NCI-H524 treated with DMSO at 0.1 percent for 48 hours (cell line): Measurements from ENCODE around the gene GPR146.

Experiments used
- DNase-seq: peaks from one replicate; lab custom pipeline; 2025; lab: John Stamatoyannopoulos, UW

The GPR146 gene

GRCh38 chr7:1076184-1077072 lies 32.1 kb downstream of the GPR146 start:
- no peak for DNase-seq

- no peak for DNase-seq
Observed at GRCh38 chr7:1078519-1078918, 34.2 kb downstream of the GPR146 start.

GRCh38 chr7:1078985-1079384 lies 34.6 kb downstream of the GPR146 start:
- DNase-seq: no peak

GRCh38 chr7:1079546-1079945 lies 35.2 kb downstream of the GPR146 start:
- DNase-seq: no peak

GRCh38 chr7:1080252-1080920 lies 36.0 kb downstream of the GPR146 start:
- no peak for DNase-seq

GRCh38 chr7:1080921-1081255 lies 36.5 kb downstream of the GPR146 start:
- DNase-seq: no peak

- DNase-seq: no peak
Observed at GRCh38 chr7:1081336-1081735, 37.0 kb downstream of the GPR146 start.

GRCh38 chr7:1081931-1082401 lies 37.6 kb downstream of the GPR146 start:
- DNase-seq: no peak

- DNase-seq: no peak
Observed at GRCh38 chr7:1083729-1084657, 39.6 kb downstream of the GPR146 start.

- DNase-seq: no peak
Observed at GRCh38 chr7:1085266-1085665, 40.9 kb downstream of the GPR146 start.

GRCh38 chr7:1085910-1086421 lies 41.6 kb downstream of the GPR146 start:
- DNase-seq: no peak

- DNase-seq: no peak
Observed at GRCh38 chr7:1086588-1087464, 42.5 kb downstream of the GPR146 start.

GRCh38 chr7:1087465-1087814 lies 43.1 kb downstream of the GPR146 start:
- DNase-seq: no peak

- DNase-seq: no peak
Observed at GRCh38 chr7:1087952-1088920, 43.9 kb downstream of the GPR146 start, which contains the start of gene GPER1. GPER1 (plus strand) TSS chr7:1088113; CDS start chr7:1091729, 3,616 bp downstream.

- DNase-seq: no peak
Observed at GRCh38 chr7:1090236-1090635, 45.9 kb downstream of the GPR146 start.

GRCh38 chr7:1090686-1091643 lies 46.6 kb downstream of the GPR146 start:
- DNase-seq: no peak

GRCh38 chr7:1091644-1092027 lies 47.3 kb downstream of the GPR146 start:
- no peak for DNase-seq

- no peak for DNase-seq
Observed at GRCh38 chr7:1092161-1092632, 47.9 kb downstream of the GPR146 start.
